Glomerular visceral epithelial cell (primary cell): ENCODE results near the gene TSPAN3.

Experiments
- DNase-seq: peaks from one replicate; pipeline ENCODE4 v3.0.0-alpha.2; 2016; ENCODE audit errors: extremely low spot score

The TSPAN3 gene

DNA sequence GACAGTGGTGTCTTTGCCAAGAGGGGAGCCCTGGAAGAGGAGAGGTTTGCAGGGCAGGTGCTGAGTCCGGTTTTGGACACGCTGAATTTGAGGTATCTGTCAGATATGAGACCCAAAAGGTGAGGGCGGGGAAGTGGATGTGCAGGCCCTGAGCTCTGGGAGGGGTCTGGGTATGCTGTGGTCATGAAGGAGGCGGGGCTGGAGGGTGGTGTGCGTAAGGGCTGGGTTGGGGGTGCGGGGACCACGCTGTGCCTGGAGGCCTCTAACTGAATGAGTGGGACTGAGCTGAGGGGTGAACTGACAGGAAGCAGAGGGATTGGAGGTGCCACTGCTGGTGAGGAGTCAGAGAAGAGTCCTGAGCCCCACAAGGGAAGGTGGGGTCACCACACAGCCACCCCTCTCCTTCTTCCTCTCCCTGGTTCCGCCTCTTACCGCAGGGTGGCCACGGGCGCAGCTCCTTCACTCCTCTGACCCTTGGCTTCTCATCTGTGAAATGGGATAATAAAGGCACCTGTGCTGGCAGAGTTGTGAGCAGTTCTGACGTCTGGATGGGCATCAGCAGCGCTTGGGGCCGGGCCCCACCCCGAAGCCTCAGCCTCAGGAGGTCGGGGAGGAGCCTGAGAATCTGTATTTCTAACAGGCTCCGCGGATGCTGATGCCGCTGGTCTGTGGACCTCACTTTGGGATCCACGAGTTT lies 47.2 kb downstream of the TSPAN3 start:
- DNase-seq, result no peak

DNA sequence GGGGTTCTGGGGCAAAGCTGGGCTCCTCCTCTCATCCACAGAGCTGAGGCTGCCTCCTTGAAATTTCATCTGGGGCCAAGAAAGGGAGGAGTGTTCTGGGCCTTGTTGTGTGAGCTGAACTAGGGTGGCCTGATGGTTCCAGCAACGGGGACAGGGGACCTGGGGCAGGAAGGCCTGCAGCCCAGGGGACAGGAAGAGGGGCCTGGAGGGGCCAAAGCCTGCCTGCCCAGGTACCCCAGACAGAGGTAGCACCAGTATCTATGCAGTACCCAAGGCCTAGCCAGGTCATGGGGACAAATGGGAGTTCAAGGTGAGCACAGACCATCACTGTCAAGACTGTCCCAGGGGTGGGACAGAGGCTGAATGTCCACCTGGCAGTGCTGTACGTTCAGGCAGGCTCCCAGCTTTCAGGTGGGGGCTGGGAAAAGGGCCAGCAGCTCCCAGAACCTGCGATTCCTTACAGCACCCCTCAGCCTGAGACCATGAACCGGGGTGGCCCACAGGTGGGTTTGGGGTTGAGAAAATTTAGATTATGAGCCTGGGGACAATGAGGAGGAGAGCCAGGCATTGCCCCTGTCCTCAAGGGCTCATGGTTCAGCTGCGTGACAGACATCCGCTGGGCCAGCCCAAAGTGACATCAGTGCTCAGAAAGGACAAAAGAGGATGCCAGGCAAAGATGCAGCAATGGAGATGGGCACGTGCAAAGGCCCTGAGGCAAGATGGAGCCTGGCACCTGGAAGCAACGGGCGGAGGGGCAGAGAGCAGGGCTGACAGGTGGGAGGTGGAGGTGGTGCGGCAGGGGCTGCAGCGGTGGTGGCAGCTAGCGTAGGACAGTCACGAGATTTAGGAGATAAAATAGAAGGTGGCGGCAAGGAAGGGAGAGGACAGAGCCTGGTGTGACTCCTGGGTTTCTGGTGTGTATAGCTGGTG lies 48.0 kb downstream of the TSPAN3 start:
- no peak for DNase-seq

DNA sequence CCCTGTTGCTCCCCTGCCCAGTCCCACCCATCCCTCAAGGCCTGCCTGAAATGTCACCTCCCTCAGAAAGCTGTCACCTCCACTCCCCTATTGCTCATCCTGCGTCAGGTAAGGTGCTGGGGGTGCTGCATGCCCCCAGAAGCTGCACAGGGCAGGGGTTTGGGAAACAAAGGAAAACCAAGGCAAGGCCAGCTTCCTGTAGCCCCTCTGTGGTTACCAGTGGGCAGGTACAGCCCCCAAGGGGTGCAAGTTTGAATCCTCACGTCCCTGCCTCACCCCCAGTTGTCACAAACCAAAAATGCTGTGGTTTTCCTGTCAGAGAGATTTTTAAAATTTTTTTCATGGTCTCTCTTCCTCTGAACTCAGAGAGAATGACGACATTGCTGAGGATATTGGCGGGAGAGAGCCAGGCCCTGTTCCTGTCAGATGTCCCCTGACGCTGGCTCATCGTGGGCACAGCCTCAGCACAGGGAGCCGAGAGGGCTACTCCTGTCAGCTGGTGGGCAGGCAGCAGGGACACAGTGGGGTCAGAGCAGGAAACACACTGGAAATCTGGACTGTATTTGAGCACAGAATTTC lies 49.0 kb downstream of the TSPAN3 start:
- peak; percentile 46 for DNase-seq

DNA sequence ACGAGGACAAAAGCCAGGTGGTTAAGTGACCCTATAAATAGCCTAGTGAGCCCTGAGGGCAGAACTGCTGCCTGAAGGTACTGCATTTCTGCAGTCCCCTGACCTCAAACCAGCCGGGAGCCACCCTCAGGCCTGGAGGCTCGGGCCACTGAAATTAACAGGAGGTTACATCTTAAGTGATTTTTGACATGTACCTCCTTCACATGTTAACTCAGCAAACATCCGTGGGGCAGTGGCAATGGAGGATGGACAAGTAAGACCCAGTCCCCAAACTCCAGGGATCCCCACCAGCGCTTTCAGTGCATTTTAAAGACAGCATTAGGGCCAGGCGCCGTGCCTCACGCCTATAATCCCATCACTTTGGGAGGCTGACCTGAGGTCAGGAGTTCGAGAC lies 49.8 kb downstream of the TSPAN3 start:
- no peak for DNase-seq

DNA sequence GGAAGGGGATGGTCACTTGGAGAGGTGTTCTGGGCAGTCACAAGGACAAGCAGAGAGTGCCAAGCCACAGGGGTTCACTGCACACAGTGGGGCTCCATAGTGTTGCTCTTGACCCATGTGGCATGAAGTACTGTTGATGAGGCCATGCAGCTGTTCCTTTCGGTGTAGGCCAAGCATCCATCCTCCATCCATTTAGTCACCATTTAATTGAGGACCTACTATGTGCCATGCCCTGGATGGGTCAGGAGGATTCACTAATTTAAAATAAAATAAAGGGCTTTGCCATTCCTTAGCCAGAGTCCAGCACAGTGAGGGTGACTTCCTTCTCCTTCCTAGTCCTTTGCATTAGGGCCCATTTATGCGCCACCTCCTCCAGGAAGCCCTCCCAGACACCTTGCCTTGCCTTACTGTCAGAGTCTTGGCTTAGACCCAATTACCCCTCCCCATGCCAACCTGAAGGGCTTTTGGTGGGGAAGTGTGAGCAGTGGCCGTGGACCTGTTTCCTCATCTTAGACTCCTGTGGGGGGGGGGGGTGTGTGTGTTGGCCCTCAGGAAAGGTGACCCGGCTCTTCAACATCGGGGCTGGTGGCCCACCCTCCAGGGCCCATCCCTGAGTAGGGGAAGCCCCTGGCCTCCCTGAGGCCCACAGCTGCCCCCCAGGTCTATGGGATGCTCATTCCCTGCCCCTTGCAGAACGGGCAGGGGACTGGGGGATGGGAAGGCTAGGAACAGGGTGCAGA lies 50.4 kb downstream of the TSPAN3 start:
- DNase-seq, result no peak

DNA sequence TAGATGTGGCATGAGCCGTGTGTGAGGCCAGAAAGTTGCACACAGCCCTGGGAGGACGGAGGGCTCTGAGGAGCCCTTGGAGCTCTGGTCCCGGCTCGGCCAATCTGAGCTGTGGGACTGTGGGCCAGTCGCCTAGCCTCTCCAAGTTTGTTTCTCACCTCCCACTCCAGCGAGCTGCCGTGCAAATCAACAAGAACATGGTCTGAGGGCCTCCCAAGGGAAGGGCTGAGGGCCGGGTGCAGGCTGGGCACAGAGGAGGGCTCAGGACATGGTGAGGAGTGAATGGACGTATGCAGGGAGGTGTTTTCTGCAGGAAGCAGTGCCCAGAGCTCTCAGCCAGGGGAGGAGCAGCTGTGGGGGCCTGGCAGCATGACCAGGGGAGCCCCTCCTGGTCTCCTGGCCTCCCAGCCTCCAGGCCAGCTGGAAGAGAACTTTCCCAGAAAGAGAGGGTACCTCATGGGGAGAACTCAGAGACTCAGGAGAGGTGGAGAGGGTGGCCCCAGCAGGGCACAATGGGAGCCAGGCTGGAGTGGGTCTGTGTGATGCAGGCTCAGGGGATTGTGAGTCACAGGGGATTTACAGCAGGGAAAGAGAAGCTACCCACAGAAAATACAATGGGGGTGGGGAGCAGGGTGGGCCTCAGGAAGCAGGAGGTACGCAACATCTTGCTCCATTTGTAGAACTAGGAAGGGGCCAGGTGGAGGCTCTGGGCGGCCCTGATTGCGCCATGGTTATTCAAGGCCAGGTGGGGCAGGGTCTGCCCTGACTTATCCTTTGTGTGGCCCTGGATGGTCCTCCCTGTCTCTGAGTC lies 51.2 kb downstream of the TSPAN3 start:
- DNase-seq, result no peak

DNA sequence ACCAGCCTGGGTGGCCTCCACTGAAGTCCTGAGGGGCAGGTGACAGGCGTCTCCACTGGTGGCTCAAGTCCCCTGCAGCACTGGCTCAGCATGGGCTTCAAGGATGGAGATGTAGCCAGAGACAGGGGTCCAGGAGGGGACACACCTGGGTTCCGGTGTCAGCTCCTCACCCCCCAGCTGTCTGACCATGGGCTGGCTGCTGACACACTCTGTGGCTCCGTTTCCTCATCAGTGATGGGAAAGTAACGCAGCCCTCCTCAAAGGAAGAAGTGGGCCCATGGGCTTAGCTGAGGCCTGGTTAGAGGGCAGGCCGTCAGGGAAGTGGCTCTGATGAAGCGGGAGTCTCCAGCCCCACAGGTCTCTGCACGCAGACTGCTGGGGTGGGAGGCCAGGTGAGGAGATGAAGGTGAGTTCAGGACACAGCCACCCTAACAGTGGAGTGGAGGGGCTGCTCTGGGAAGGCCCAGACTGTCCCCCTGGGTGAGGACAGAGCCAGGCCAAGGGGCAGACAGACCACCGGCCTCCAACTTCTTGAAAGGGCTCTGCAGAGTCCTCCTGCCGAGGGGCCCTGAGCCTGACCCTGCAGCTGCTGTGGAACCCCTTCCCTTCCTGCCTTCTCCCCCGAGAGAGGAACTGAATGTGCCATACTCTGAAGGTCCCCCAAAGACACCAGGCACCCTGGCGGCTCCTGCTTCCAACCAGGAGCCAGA lies 52.0 kb downstream of the TSPAN3 start:
- no peak for DNase-seq

DNA sequence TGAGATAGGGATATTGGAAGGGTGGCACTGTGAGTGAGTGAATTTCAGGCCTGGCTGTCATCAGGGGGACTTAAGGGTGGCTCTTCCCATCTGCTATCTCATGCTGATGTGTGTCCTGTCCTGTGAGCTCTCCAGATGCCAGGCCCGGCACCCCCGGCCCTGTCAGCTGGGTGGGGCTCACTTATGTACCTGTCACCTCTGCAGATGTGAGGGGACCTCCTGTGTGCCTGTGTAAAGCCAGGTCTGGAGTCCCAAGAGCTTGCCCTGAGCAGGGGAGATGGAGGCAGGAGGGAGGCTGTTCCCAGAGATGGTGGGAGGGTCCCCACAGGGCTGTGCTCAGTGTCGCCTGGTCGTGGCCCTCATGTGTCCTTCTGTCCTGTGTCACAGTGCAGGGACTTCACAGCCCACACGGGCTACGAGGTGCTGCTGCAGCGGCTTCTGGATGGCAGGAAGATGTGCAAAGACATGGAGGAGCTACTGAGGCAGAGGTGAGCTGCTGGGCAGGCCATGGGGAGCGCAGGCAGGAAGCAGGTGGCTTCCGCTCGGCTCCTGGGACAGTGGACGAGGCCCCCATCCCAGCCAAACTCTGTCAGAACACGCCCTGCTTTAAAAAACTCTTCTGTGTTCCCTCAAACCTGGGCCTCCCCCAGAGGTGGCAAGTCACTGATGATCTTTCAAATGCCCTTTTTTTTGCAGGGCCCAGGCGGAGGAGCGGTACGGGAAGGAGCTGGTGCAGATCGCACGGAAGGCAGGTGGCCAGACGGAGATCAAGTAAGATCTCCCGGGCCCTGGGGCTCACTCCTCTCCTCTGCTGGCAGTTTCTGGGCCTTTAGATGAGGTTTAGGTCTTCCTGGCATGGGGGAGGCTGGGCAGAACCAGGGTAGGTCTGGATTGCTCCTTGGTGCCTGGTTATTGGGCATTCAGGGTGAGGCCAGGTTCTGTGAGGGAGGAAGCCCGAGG lies 52.9 kb downstream of the TSPAN3 start:
- DNase-seq, result no peak

DNA sequence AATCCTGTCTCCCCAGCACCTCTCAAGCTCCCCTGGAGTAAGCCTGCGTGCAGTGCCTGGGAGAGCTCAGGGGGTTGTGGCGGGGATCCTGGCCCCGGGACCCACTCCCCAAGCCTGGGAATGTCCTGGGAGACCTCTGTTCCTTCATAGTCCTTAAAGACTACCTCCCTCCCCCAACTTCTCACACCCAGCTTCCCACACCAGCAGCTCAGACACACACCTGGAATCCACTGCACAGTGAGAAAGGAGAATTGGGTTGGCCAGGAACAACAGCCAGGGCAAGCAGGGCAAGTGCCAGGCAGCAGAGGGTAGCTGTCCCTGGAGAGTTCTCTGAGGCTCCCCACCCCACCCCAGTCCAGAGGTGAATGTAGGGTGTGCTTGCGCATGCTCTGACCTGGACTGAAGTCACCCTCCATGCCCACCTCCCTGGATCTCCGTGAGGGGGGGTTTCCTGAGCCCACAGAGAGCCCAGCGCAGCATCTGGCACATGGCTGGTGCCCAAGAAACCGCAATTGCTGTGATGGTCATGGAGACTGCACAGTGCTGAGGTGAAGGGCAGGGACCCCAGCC lies 53.7 kb downstream of the TSPAN3 start:
- DNase-seq, result no peak

DNA sequence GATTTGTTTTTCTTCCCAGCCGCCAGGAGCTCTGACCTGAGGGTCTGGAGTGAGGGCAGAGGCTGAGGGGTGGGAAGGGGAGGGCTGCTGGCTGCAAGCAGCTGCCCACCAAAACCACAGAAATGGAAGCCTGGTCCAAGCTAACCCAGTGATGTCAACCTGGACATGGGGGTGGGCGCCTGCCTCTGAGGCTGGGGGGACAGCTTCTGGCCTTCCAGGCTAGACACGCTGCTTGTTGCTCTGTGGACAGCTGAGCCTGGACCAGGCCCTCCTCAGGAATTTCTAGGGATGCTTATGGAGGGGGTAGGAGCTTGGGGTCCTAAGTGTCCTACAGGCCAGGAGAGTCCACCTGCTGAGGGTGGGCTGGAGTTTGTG lies 54.6 kb downstream of the TSPAN3 start:
- no peak for DNase-seq

DNA sequence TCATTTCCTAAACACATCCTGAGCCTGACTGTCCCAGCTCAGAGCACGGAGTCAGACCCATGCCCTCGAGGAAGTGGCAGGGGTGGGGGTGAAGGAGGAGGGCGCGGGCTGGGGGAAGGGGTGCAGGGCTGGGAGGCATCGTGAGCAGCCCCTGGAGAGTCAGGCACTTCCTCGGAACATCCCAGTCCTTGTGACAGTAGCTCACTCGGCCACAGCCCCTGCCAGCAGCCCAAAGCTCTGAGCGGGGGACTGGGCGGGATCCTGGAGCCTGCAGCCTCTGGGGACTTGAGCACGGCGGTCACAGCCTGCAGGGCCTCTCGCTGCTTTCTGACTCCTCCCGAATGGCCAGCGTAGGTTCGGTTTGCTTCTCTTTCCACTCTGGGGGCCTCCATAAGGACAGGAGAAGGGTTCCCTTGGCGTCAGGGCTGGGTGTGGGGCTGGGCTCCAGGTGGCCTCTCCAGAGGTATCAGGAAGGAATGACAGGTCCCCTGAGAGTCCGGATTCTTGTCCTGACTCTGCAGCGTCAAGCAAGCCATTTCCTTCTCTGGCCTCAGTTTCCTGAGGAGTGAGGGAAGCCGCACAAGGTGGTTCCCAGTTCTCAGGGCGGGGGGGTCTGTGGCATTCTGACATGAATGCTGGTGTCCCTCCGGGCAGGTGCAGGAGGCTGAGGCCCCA lies 55.1 kb downstream of the TSPAN3 start:
- DNase-seq, result no peak

DNA sequence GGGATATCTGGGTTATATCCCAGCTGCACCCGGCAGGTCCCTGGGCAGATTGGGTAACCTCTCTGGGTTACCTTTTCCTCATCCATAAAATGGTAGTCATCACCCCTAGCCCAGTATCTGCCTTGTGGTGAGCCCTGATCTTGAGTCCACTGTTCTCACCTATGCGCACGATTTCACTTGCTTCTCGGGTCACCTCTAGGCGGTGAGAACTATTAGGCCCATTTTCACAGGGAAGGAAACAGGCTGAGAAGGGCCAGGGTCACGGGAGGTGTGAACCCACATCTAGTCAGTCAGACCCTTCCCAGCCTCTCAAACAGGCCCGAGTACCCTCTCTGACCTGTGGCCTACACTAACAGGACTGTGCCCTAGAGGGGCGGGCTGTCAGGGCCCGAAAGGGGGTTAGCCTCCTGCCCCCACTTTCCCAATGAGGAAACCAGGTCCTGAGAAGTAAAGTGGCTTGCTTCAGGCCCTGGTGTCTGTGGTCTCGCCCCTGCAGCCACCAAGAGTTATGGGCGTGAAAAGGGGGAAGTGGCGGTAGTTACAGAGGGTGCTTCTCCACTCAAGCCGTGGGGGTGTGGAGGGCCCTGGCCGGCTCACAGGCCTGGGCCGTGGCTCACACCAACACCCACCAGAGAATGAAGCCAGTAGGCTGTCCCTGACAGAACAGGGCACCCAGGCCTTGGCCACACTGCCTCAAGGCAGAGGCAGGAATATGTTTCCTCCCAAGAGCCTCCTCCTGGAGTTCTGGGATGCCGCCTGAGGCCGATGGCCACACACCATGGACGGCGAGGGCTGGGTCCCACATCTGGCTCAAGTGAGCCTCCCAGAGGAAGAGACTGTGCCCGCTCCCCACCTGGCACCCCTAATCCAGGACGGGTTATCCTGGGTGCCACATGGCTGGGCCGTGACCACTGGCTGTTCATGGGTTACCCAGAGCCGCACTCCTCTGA lies 56.5 kb downstream of the TSPAN3 start:
- DNase-seq, result no peak

DNA sequence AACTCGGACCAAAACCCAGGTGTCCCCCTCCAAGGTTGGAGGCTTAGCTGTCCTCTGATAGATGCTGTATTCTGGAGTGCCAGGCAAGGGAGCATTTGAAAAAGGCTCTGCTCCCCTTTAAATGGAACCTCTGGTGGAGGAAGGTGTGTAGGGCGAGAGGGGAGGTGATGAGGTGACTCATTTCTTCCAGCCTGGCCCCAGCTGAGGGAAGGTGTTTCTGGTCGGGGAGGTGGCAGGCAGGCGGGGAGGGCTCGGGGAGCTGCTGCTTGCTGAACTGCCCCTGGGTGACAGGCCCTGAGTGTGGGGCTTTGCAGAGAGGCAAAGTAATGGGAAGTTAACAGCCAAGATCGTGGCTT lies 57.2 kb downstream of the TSPAN3 start:
- no peak for DNase-seq

DNA sequence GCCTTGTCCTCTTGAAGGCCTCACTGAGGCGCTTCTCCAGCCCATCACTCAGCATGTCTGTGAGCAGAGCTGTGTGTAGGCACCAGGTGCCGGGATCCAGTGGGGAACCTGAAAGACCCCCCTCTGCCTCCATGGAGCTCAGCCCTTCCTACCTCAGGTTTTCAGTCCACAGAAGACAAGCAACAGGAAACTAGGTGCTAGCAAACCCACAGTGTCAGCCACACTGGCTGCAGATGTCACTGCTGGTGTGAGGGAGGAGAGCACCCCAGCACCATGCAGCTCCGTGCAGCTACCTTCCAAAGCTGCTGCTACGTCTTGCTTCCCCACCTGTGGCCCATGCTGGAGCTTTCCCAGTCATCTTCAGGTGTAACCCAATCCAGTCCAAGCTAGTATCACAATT lies 58.0 kb downstream of the TSPAN3 start:
- no peak for DNase-seq

DNA sequence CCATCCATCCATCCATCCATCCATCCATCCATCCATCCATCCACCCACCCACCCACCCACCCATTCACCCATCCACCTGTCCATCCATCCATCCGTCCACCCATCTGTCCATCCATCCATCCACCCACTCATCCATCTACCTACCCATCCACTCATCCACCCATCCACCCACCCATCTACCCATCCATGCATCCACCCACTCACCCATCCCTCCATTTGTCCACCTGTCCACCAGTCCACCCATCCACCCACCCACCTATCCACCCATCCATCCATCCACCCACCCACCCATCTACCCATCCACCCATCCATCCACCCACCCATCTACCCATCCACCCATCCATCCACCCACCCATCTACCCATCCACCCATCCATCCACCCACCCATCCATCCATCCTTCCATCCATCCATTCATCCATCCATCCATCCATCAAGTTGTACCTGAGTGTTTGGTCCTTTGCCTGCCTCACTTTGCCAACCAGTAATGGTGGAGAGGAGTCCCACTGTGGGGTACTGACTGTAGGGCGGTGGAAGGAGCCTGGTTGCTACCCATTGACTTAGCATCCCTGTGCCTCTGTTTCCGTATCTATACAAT lies 58.7 kb downstream of the TSPAN3 start:
- DNase-seq, result no peak

DNA sequence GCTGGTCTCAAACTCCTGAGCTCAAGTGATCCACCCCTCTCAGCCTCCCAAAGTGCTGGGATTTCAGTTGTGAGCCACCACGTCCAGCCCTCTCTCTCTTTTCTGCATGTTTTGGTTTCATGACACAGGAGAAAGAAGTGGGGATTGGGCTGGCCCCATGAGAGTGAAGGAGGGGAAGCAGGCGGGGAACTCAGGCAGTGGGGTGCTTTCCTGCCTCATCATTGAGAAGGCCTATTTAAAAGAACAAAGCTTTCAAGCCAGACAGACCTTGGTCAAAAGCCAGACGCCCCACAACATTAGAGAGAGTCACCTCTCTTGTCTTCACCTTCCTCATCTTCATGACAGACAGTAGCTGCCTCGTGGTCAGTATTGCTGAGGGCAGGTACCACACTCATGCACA lies 60.1 kb downstream of the TSPAN3 start:
- no peak for DNase-seq

DNA sequence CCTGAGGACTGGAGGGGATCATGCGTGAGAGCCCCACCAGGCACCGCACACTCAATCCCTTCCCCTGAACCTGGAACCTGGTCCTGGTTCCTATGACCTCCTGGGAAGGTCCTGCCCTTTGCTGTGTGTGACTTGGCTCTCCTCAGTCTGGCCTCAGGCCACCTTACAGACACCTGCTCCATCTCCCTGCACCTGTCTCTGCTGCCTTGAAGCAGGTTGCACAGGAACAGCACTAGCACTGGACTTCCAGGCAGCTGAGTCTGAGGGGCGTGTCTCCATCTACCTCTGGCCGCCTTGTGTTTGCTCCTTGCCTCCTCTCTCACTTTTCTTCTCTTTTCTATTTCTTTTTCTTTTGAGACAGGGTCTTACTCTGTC lies 60.6 kb downstream of the TSPAN3 start:
- DNase-seq, result no peak
